ENCODE results near the gene TIMM44. TPM values are rescaled to one million over a fixed set of nuclear protein-coding genes. Genes with fewer than 3 reads are reported as not detected.

The TIMM44 gene
- total RNA-seq, 1 experiment from 2014 or later = 72.8 TPM

- peaks cover 42% of the 10 kb centered on the region for H3F3A ChIP-seq (ENCODE audit: insufficient read depth, low read depth)
- TF ChIP-seq EZH2 (IDR thresholded peaks at IDR 0.05; ENCODE audit: low read depth) (no peak), CTCF (conservative IDR thresholded peaks at IDR 0.05) (no peak)
- no peak for DNase-seq
- H3K4me2 ChIP-seq = no peak overlapping the region
- no peaks in the 10 kb centered on the region for H3K36me3 ChIP-seq (ENCODE audit: low read depth)
- no peak overlapping the region for H3K27ac ChIP-seq
- H3K4me1 ChIP-seq (replicated peaks; ENCODE audit: insufficient read depth) = peaks cover 4% of the 10 kb centered on the region; the same call in 1 of the 2 replicates
- H3K27me3 ChIP-seq (ENCODE audit: insufficient read depth, low read depth) = no peaks in the 10 kb centered on the region
- no peaks in the 10 kb centered on the region for H3K9me2 ChIP-seq (ENCODE audit: insufficient read depth)
- H3K79me2 ChIP-seq (ENCODE audit: low read depth) = no peaks in the 10 kb centered on the region
- ChIA-PET CTCF (no interaction called here), POLR2A (ENCODE audit: unreplicated experiment) (no interaction called here)
- BruUV-seq (replicated peaks) = no TSS peak
- intact Hi-C loops (cut with micrococcal nuclease; ENCODE audit: unreplicated experiment) = no loop called here
- no peak overlapping the region for H2AFZ ChIP-seq
- no peaks in the 10 kb centered on the region for H3K9me3 ChIP-seq (ENCODE audit: insufficient read depth, low read depth)
- H3K4me3 ChIP-seq = no peak overlapping the region
- peaks cover 3% of the 10 kb centered on the region; the same call in 1 of the 2 replicates for H4K20me1 ChIP-seq (ENCODE audit: insufficient read depth)
Measured at GRCh38 chr19:7879111-7879807, 64.2 kb downstream of the TIMM44 start.

GRCh38 chr19:7877249-7877836 is 66.1 kb downstream of the TIMM44 start:
- Histone ChIP-seq H3F3A (ENCODE audit: insufficient read depth, low read depth) (peaks cover 36% of the 10 kb centered on the region; the same call in 1 of the 2 replicates), H3K9me2 (ENCODE audit: insufficient read depth) (no peaks in the 10 kb centered on the region), H3K4me3 (no peak overlapping the region), H3K79me2 (ENCODE audit: low read depth) (no peaks in the 10 kb centered on the region), H3K27me3 (ENCODE audit: insufficient read depth, low read depth) (no peaks in the 10 kb centered on the region), H3K4me2 (no peak overlapping the region), H3K36me3 (ENCODE audit: low read depth) (no peaks in the 10 kb centered on the region), H2AFZ (no peak overlapping the region), H3K9me3 (ENCODE audit: insufficient read depth, low read depth) (no peaks in the 10 kb centered on the region), H4K20me1 (ENCODE audit: insufficient read depth) (no peaks in the 10 kb centered on the region), H3K27ac (no peak overlapping the region), H3K4me1 (replicated peaks; ENCODE audit: insufficient read depth) (peaks cover 8% of the 10 kb centered on the region; the same call in 1 of the 2 replicates)
- intact Hi-C loops (cut with micrococcal nuclease; ENCODE audit: unreplicated experiment) = no loop called here
- no peak for DNase-seq
- no peak for TF ChIP-seq CTCF (conservative IDR thresholded peaks at IDR 0.05)
- TF ChIP-seq EZH2 (IDR thresholded peaks at IDR 0.05; ENCODE audit: low read depth) = no peak
- POLR2A ChIA-PET (ENCODE audit: unreplicated experiment) = interaction anchor here (0.6 kb wide), 2 partner anchors 25 to 43 kb away, joined by 3 to 5 read pairs; no protein-coding TSS in a partner anchor
- CTCF ChIA-PET = no interaction called here
- BruUV-seq (replicated peaks) = no TSS peak

Other genes starting within 250 kb of the TIMM44 start
- gene FCER2, start 241.5 kb downstream of the TIMM44 start, total RNA-seq (2021) = not detected in 2 replicates
- gene CLEC4G, start 211.6 kb downstream of the TIMM44 start, total RNA-seq (2021) = not detected in 2 replicates
- not detected in 2 replicates for gene CD209, start 196.1 kb downstream of the TIMM44 start, total RNA-seq (2021)
- gene CLEC4M, start 180.4 kb downstream of the TIMM44 start, total RNA-seq (2021) = not detected in 2 replicates
- gene EVI5L, start 113.4 kb downstream of the TIMM44 start, total RNA-seq (2021) = 13.1 and 19.2 TPM in 2 replicates
- gene PRR36, start 69.3 kb downstream of the TIMM44 start, total RNA-seq (2021) = 12.9 and 20.3 TPM in 2 replicates
- 24.1 and 24.4 TPM in 2 replicates for gene LRRC8E, start 55.2 kb downstream of the TIMM44 start, total RNA-seq (2021)
- gene MAP2K7, start 39.8 kb downstream of the TIMM44 start, total RNA-seq (2021) = 52.4 and 54.0 TPM in 2 replicates
- gene TGFBR3L, start 28.8 kb downstream of the TIMM44 start, total RNA-seq (2021) = 2.0 and 2.3 TPM in 2 replicates
- 37.5 and 42.1 TPM in 2 replicates for gene SNAPC2, start 23.3 kb downstream of the TIMM44 start, total RNA-seq (2021)
- 54.5 and 71.2 TPM in 2 replicates for gene CTXN1, start 17.5 kb downstream of the TIMM44 start, total RNA-seq (2021)
- 101 and 108 TPM in 2 replicates for gene ELAVL1, start 62.0 kb upstream of the TIMM44 start, total RNA-seq (2021)
- not detected in 2 replicates for gene CCL25, start 109.1 kb upstream of the TIMM44 start, total RNA-seq (2021)
- gene FBN3, start 205.9 kb upstream of the TIMM44 start, total RNA-seq (2021) = 0.05 TPM in 1 of 2 replicates, not detected in the other